ENCODE data around the gene IZUMO2. TPM values are rescaled to one million over a fixed set of nuclear protein-coding genes. Genes with fewer than 3 reads are reported as not detected.
A peak's percentile ranks its signal among the peaks of the same experiment; 100 is the strongest.

Gene IZUMO2
- total RNA-seq, 1 experiment from 2014 or later = not detected

DNA sequence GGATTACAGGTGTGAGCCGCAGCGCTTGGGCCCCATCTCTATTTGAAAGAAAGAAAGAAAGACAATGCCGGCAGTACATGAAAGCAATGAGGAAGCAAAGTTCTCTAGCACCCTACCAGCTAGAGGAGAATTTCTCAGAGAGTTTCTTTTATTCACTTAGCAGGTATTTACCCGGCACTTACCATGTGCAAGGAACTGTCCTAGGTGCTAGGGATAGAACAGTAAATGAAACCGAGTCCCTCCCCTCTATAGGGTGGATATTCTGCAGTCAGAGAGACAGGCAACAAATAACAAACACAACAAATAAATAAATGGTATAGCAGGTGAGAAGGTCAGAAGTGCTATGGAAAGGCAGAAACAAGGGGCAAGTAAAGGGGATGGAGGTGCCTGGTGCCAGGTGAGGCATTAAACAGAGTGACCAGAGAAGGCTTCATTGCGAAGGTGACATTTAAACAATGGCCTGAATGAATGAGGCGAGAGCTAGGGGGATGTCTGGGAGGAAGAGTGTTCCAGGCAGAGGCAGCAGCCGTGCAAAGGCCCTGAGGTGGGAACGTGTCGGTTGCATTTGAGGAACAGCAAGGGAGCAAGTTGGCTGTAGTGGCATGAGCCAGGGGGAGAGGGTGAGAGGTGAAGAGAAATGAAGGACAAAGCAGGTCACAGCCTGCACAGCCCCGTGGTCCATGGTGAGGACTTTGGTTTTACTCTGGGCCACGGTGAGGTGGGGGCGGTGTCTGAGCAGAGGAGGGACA, 29.6 kb upstream of the IZUMO2 start:
- BruUV-seq (replicated peaks) = no TSS peak
- POLR2A ChIA-PET = interaction anchor here (0.6 kb wide), 1 partner anchor 20 kb away, joined by 6 read pairs; no protein-coding TSS in a partner anchor

DNA sequence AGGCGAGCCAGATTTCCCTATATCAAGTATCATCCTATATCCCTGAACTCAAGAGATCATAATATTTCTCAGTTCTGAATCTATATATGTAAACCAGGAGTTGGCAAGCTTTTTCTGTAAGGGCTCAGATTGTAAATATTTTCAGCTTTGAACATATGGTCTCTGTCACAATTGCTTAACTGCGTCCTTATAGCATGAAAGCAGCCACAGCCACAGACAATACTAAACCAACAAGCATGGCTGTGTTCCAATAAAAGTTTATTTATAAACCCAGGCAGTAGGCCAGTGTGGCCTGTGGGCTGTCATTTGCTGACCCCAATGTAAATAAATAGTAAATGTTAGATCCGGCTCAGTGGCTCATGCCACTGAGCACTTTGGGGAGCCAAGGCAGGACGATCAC, 28.1 kb upstream of the IZUMO2 start:
- POLR2A ChIA-PET = no interaction called here
- Histone ChIP-seq H3K27me3 (ENCODE audit: control insufficient read depth, insufficient read depth, low read length) (no peaks in the 10 kb centered on the region; the same call in 1 of the 2 replicates), H3K4me3 (ENCODE audit: low read depth in 2 of 2, low read length in 2 of 2) (no peak overlapping the region), H3K36me3 (ENCODE audit: control insufficient read depth, insufficient read depth, low read length) (no peaks in the 10 kb centered on the region), H3K27ac (ENCODE audit: low read length) (no peak overlapping the region), H3K9me3 (ENCODE audit: control insufficient read depth, insufficient read depth, low read depth, low read length) (no peaks in the 10 kb centered on the region), H3K4me1 (ENCODE audit: control insufficient read depth, insufficient read depth, low read length) (no peaks in the 10 kb centered on the region)
- in situ Hi-C loops (cut with HindIII; ENCODE audit: low pct_unique_long_range_greater_than_20kb, low sequenced_read_pairs) = no loop called here
- intact Hi-C loops (cut with micrococcal nuclease; ENCODE audit: unreplicated experiment) = no loop called here
- TF ChIP-seq SIN3A (IDR thresholded peaks at IDR 0.05; ENCODE audit: borderline replicate concordance, insufficient read depth, low read depth, low read length) (no peak), TCF7L2 (IDR thresholded peaks at IDR 0.05; ENCODE audit: low read depth, low read length) (no peak), POLR2AphosphoS5 (IDR thresholded peaks at IDR 0.05; ENCODE audit: low read depth, low read length) (no peak)
- TF ChIP-seq, protein P1, sequence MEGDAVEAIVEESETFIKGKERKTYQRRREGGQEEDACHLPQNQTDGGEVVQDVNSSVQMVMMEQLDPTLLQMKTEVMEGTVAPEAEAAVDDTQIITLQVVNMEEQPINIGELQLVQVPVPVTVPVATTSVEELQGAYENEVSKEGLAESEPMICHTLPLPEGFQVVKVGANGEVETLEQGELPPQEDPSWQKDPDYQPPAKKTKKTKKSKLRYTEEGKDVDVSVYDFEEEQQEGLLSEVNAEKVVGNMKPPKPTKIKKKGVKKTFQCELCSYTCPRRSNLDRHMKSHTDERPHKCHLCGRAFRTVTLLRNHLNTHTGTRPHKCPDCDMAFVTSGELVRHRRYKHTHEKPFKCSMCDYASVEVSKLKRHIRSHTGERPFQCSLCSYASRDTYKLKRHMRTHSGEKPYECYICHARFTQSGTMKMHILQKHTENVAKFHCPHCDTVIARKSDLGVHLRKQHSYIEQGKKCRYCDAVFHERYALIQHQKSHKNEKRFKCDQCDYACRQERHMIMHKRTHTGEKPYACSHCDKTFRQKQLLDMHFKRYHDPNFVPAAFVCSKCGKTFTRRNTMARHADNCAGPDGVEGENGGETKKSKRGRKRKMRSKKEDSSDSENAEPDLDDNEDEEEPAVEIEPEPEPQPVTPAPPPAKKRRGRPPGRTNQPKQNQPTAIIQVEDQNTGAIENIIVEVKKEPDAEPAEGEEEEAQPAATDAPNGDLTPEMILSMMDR (IDR thresholded peaks at IDR 0.05) = no peak
- TF ChIP-seq, protein P2, sequence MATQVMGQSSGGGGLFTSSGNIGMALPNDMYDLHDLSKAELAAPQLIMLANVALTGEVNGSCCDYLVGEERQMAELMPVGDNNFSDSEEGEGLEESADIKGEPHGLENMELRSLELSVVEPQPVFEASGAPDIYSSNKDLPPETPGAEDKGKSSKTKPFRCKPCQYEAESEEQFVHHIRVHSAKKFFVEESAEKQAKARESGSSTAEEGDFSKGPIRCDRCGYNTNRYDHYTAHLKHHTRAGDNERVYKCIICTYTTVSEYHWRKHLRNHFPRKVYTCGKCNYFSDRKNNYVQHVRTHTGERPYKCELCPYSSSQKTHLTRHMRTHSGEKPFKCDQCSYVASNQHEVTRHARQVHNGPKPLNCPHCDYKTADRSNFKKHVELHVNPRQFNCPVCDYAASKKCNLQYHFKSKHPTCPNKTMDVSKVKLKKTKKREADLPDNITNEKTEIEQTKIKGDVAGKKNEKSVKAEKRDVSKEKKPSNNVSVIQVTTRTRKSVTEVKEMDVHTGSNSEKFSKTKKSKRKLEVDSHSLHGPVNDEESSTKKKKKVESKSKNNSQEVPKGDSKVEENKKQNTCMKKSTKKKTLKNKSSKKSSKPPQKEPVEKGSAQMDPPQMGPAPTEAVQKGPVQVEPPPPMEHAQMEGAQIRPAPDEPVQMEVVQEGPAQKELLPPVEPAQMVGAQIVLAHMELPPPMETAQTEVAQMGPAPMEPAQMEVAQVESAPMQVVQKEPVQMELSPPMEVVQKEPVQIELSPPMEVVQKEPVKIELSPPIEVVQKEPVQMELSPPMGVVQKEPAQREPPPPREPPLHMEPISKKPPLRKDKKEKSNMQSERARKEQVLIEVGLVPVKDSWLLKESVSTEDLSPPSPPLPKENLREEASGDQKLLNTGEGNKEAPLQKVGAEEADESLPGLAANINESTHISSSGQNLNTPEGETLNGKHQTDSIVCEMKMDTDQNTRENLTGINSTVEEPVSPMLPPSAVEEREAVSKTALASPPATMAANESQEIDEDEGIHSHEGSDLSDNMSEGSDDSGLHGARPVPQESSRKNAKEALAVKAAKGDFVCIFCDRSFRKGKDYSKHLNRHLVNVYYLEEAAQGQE (IDR thresholded peaks at IDR 0.05; ENCODE audit: insufficient read depth in 1 of 2, low read depth in 2 of 2, low read length in 1 of 2) = no peak
- ATAC-seq = no peak
- no peak for DNase-seq (ENCODE audit: low read depth, low spot score)
- no TSS peak for BruUV-seq (replicated peaks)
- CTCF ChIA-PET = interaction anchor here (0.6 kb wide), 2 partner anchors 37 to 465 kb away, joined by 3 read pairs; no protein-coding TSS in a partner anchor

More for the DNA sequence above, 29.6 kb upstream of the IZUMO2 start:
- Histone ChIP-seq H3K27ac (ENCODE audit: low read length) (no peak overlapping the region), H3K4me3 (ENCODE audit: low read depth in 2 of 2, low read length in 2 of 2) (no peak overlapping the region), H3K36me3 (ENCODE audit: control insufficient read depth, insufficient read depth, low read length) (no peaks in the 10 kb centered on the region), H3K27me3 (ENCODE audit: control insufficient read depth, insufficient read depth, low read length) (no peaks in the 10 kb centered on the region; the same call in 1 of the 2 replicates), H3K4me1 (ENCODE audit: control insufficient read depth, insufficient read depth, low read length) (no peaks in the 10 kb centered on the region), H3K9me3 (ENCODE audit: control insufficient read depth, insufficient read depth, low read depth, low read length) (no peaks in the 10 kb centered on the region)
- DNase-seq (ENCODE audit: low read depth, low spot score) (no peak), ATAC-seq (no peak)
- in situ Hi-C loops (cut with HindIII; ENCODE audit: low pct_unique_long_range_greater_than_20kb, low sequenced_read_pairs) (no loop called here), intact Hi-C loops (cut with micrococcal nuclease; ENCODE audit: unreplicated experiment) (no loop called here)
- CTCF ChIA-PET = no interaction called here
- TF ChIP-seq, protein P1 (IDR thresholded peaks at IDR 0.05) = no peak
- TF ChIP-seq TCF7L2 (IDR thresholded peaks at IDR 0.05; ENCODE audit: low read depth, low read length) = no peak
- TF ChIP-seq, protein P2 (IDR thresholded peaks at IDR 0.05; ENCODE audit: insufficient read depth in 1 of 2, low read depth in 2 of 2, low read length in 1 of 2) = peak; percentile 11 to 72; a peak in 3 of 4 replicates
- TF ChIP-seq POLR2AphosphoS5 (IDR thresholded peaks at IDR 0.05; ENCODE audit: low read depth, low read length) = no peak
- no peak for TF ChIP-seq SIN3A (IDR thresholded peaks at IDR 0.05; ENCODE audit: borderline replicate concordance, insufficient read depth, low read depth, low read length)

Data from Panc1 (cell line).